HFFc6 (cell line): Measurements from ENCODE around the gene CAT. TPM values are rescaled to one million over a fixed set of nuclear protein-coding genes. Genes with fewer than 3 reads are reported as not detected.

Experiments
- DNase-seq: peaks from one replicate; pipeline ENCODE4 v3.0.0-alpha.2; 2018
- H3K27ac Mint-ChIP-seq: 2 replicates; pipeline ENCODE4 v1.8.0; 2020; ENCODE audit warnings: mild to moderate bottlenecking, mixed read lengths
- H3K27me3 Mint-ChIP-seq: 2 replicates; pipeline ENCODE4 v1.8.0; 2021; ENCODE audit warnings: mild to moderate bottlenecking, moderate library complexity, mixed read lengths; ENCODE audit not compliant: insufficient read depth
- H3K36me3 Mint-ChIP-seq: 2 replicates; pipeline ENCODE4 v1.8.0; 2021; ENCODE audit warnings: low read depth, mixed read lengths
- H3K4me1 Mint-ChIP-seq: 2 replicates; pipeline ENCODE4 v1.8.0; 2020; ENCODE audit warnings: low read depth, mixed read lengths
- H3K4me3 Mint-ChIP-seq: 2 replicates; pipeline ENCODE4 v1.8.0; 2020; ENCODE audit warnings: mild to moderate bottlenecking, moderate library complexity, mixed read lengths
- H3K9me3 Mint-ChIP-seq: 2 replicates; pipeline ENCODE4 v1.8.0; 2020; ENCODE audit warnings: mild to moderate bottlenecking, mixed read lengths
- total RNA-seq, 6 experiments: library from RNA; stranded (reverse); fragmentation: NEBNext Ultra II Directional; extraction: Animal tissue kit (Norgen Biotek cat#: 25700); gene quantifications; 2 replicates in 1 of 6; 3 replicates in 5 of 6; pipeline ENCODE4 v1.2.3, GENCODE V29; 2021
- TF ChIP-seq, protein P1 (sequence below): fragments of 200-600 bp; sonication (generic); IDR thresholded peaks from 2 replicates; pipeline ENCODE4 v1.5.0; 2021; ENCODE audit warnings: antibody characterized with exemption, mild to moderate bottlenecking

CAT gene
- total RNA-seq, 6 experiments from 2014 or later: 36.7 to 47.4 (median 42.9) TPM

DNA sequence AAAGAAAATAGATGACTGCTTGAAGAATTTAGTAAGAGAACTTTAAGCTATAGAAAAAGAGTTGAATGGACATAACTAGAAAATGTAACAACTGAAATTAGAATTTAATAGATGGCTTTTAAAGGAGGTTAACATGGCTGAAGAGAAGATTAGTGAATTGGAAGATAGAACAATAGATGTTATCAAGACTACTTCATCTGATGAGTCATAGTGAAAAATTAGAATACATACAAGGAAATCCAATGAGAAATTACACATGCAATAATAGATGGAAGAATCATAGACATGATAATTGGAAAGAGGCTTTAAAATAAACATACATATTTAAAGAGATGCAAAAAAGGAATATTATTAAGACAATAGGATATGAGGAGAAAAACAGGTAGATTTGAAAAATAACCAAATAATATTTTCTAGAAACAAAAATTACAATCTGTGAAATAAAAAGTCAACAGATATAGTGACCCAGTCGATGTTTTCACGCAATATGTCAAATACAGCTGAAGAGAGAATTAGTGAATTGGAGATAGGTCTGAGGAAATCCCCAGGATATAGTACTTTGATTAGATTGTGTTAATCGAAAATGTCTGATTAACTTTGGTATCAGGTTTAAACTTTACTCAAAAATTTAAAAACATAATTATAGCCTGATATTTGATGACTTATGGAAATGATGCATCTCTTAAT lies 28.2 kb downstream of the CAT start:
- Mint-ChIP-seq H3K4me3 (no peak overlapping the region), H3K36me3 (peaks cover 63% of the 10 kb centered on the region)

DNA sequence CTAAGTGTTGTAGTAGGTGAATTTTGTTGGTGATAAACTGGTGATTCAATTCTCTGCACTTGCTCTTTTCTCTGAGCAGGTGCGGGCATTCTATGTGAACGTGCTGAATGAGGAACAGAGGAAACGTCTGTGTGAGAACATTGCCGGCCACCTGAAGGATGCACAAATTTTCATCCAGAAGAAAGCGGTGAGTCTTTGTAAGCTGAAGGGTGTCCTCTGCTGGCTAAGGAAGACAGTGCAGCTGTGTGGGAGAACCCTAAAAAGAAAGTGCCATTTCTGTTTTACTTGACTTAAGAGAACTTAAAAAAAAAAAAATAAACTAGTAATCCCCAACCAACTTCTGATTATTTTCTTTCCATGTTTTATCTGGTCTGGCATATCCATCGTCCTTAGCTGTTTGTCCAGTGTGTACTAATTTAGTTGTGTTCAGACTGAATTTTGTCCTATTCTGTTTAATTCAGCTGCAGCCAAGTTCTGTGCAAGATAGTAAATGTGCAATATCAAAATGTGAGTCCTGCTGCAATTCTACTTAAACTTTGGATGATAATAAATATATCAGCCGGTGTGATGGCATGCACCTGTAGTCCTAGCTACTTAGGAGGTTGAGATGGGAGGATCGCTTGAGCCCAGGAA lies 29.6 kb downstream of the CAT start:
- Mint-ChIP-seq H3K4me3 (no peak overlapping the region), H3K4me1 (no peaks in the 10 kb centered on the region), H3K27me3 (no peaks in the 10 kb centered on the region), H3K9me3 (peaks cover 21% of the 10 kb centered on the region), H3K36me3 (peaks cover 66% of the 10 kb centered on the region), H3K27ac (no peak overlapping the region)
- TF ChIP-seq, protein P1, sequence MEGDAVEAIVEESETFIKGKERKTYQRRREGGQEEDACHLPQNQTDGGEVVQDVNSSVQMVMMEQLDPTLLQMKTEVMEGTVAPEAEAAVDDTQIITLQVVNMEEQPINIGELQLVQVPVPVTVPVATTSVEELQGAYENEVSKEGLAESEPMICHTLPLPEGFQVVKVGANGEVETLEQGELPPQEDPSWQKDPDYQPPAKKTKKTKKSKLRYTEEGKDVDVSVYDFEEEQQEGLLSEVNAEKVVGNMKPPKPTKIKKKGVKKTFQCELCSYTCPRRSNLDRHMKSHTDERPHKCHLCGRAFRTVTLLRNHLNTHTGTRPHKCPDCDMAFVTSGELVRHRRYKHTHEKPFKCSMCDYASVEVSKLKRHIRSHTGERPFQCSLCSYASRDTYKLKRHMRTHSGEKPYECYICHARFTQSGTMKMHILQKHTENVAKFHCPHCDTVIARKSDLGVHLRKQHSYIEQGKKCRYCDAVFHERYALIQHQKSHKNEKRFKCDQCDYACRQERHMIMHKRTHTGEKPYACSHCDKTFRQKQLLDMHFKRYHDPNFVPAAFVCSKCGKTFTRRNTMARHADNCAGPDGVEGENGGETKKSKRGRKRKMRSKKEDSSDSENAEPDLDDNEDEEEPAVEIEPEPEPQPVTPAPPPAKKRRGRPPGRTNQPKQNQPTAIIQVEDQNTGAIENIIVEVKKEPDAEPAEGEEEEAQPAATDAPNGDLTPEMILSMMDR: peak; percentile 83
- DNase-seq: peak; percentile 36

More for the DNA sequence above, 28.2 kb downstream of the CAT start:
- H3K9me3 Mint-ChIP-seq: peaks cover 21% of the 10 kb centered on the region
- no peaks in the 10 kb centered on the region for H3K4me1 Mint-ChIP-seq
- no peaks in the 10 kb centered on the region for H3K27me3 Mint-ChIP-seq
- no peak overlapping the region for H3K27ac Mint-ChIP-seq
- no peak for DNase-seq
- TF ChIP-seq, protein P1: no peak

DNA sequence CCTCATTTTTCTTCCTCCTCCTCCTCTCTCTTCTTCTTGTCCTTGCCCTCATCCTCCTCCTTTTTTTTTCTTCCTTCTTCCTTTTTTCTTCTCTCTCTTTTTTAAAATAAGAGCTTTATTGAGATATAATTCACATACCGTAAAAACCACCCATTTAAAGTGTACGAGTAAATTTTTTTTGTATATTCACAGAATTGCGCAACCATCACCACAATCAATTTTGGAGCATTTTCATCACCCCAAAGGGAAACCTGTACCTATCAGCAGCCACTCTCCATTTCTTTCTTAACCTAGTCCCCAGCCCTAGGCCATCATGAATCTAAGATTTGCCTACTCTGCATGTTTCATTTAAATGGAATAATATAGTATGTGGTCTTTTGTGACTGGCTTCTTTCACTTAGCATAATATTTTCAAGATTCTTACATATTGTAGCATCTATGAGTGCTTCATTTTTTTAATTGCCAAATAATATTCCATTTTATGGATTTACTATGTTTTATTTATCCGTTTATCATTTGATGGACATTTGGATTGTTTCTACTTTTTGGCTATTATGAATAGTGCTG lies 35.0 kb downstream of the CAT start:
- Mint-ChIP-seq H3K36me3 (peaks cover 19% of the 10 kb centered on the region), H3K9me3 (no peaks in the 10 kb centered on the region), H3K27me3 (peaks cover 5% of the 10 kb centered on the region), H3K4me1 (no peaks in the 10 kb centered on the region), H3K4me3 (no peak overlapping the region), H3K27ac (no peak overlapping the region)
- TF ChIP-seq, protein P1: no peak
- DNase-seq: no peak

DNA sequence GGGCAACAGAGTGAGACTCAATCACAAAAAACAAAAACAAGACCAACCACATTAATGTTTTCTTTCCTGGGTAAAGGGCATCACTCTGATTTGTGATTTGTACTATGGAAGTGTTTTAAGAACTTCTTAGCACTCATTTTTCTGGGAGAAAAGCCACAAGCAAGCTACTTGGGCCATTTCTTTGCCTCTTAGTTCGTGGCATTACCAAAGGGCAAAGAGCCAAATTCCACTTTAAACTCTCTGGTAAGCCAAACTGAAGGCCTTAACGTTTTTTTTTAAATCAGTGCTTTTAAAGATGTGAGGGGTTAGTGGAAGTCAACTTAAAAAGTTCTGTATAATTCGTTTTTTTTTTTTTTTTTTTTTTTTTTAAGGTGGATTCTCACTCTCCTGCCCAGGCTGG lies 36.9 kb downstream of the CAT start:
- Mint-ChIP-seq H3K27ac (no peak overlapping the region), H3K9me3 (no peaks in the 10 kb centered on the region), H3K27me3 (peaks cover 9% of the 10 kb centered on the region), H3K4me3 (no peak overlapping the region), H3K36me3 (peaks cover 19% of the 10 kb centered on the region), H3K4me1 (peaks cover 8% of the 10 kb centered on the region)
- DNase-seq: no peak
- TF ChIP-seq, protein P1: no peak

DNA sequence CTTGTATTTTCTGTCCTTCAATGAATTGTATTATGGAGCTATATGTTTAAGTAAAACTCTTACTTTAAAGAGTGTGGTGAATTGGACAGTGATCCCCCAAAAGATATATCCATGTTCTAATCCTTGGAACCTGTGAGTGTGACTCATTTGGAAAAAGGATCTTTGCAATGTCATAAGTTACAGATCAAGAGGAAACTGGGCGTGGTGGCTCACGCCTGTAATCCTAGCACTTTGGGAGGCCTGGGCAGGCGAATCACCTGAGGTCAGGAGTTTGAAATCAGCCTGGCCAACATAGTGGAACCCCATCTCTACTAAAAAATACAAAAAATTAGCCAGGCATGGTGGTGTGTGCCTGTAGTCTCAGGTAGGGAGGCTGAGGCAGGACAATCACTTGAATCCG lies 38.1 kb downstream of the CAT start:
- Mint-ChIP-seq H3K4me1 (peaks cover 8% of the 10 kb centered on the region), H3K36me3 (peaks cover 11% of the 10 kb centered on the region), H3K27me3 (peaks cover 11% of the 10 kb centered on the region), H3K9me3 (no peaks in the 10 kb centered on the region), H3K4me3 (no peak overlapping the region), H3K27ac (no peak overlapping the region)
- no peak for DNase-seq
- TF ChIP-seq, protein P1: no peak
